Measurements from ENCODE around the gene UBE4A.

GRCh38 chr11:118435893-118436624 lies 76.7 kb downstream of the UBE4A start, which contains the start of gene KMT2A:
- TF ChIP-seq, protein P1, sequence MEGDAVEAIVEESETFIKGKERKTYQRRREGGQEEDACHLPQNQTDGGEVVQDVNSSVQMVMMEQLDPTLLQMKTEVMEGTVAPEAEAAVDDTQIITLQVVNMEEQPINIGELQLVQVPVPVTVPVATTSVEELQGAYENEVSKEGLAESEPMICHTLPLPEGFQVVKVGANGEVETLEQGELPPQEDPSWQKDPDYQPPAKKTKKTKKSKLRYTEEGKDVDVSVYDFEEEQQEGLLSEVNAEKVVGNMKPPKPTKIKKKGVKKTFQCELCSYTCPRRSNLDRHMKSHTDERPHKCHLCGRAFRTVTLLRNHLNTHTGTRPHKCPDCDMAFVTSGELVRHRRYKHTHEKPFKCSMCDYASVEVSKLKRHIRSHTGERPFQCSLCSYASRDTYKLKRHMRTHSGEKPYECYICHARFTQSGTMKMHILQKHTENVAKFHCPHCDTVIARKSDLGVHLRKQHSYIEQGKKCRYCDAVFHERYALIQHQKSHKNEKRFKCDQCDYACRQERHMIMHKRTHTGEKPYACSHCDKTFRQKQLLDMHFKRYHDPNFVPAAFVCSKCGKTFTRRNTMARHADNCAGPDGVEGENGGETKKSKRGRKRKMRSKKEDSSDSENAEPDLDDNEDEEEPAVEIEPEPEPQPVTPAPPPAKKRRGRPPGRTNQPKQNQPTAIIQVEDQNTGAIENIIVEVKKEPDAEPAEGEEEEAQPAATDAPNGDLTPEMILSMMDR (IDR thresholded peaks at IDR 0.05; ENCODE audit: insufficient read depth, low read length, poor library complexity, severe bottlenecking), result no peak
- no peak for TF ChIP-seq EZH2phosphoT487 (conservative IDR thresholded peaks at IDR 0.05; ENCODE audit: low read length)

Data from SU-DHL-6 (cell line).